WTC11 (cell line): Measurements from ENCODE around the gene LSM4. TPM values are rescaled to one million over a fixed set of nuclear protein-coding genes. Genes with fewer than 3 reads are reported as not detected.

ENCODE experiments used
- ATAC-seq: fragments of 200-7000 bp; cut with Tn5 transposase; 2 replicates; pipeline ENCODE4 v1.10.0; 2021; ENCODE audit warnings: mild to moderate bottlenecking, moderate library complexity
- CTCF ChIA-PET: fragments of 300-600 bp; sonication (Branson Sonifier 250); formaldehyde crosslinking; loops from one replicate; lab custom pipeline; 2021; ENCODE audit warnings: antibody characterized with exemption; lab: Charles Lee
- POLR2A ChIA-PET: fragments of 350-600 bp; sonication (Branson Sonifier 250); formaldehyde crosslinking; loops from one replicate; lab custom pipeline; 2021; ENCODE audit warnings: antibody characterized with exemption; lab: Charles Lee
- DNase-seq: peaks from one replicate; pipeline ENCODE4 v3.0.0; 2021; ENCODE audit warnings: low spot score
- H3K27ac Mint-ChIP-seq: 2 replicates; pipeline ENCODE4 v1.8.0; 2021; ENCODE audit warnings: mixed read lengths
- H3K27me3 Mint-ChIP-seq: 2 replicates; pipeline ENCODE4 v1.8.0; 2021; ENCODE audit warnings: low read depth, mild to moderate bottlenecking, moderate library complexity, mixed read lengths
- H3K36me3 Mint-ChIP-seq: 2 replicates; pipeline ENCODE4 v1.8.0; 2021; ENCODE audit warnings: mixed read lengths
- H3K4me1 Mint-ChIP-seq: 2 replicates; pipeline ENCODE4 v1.8.0; 2022; ENCODE audit warnings: mixed read lengths
- H3K4me3 Mint-ChIP-seq: 2 replicates; pipeline ENCODE4 v1.8.0; 2021; ENCODE audit warnings: mild to moderate bottlenecking, moderate library complexity, mixed read lengths
- H3K9me3 Mint-ChIP-seq: 2 replicates; pipeline ENCODE4 v1.8.0; 2021; ENCODE audit warnings: mixed read lengths
- ATF1 ChIP-seq: sonication (generic); formaldehyde crosslinking; IDR thresholded peaks from 2 replicates; pipeline ENCODE4 v1.8.1; 2023; ENCODE audit warnings: mild to moderate bottlenecking, moderate library complexity, missing genetic modification reagents
- ETV6 ChIP-seq: sonication (generic); formaldehyde crosslinking; IDR thresholded peaks from 2 replicates; pipeline ENCODE4 v1.8.1; 2022; ENCODE audit warnings: mild to moderate bottlenecking, missing genetic modification reagents
- FOXK1 ChIP-seq: sonication (generic); formaldehyde crosslinking; IDR thresholded peaks from 2 replicates; pipeline ENCODE4 v1.8.0; 2022; ENCODE audit warnings: mild to moderate bottlenecking, moderate library complexity, missing genetic modification reagents
- FOXP1 ChIP-seq: sonication (generic); formaldehyde crosslinking; IDR thresholded peaks from 2 replicates; pipeline ENCODE4 v1.8.0; 2022; ENCODE audit warnings: missing genetic modification reagents, mild to moderate bottlenecking, moderate library complexity, borderline replicate concordance
- GRHL2 ChIP-seq: fragments of 250-450 bp; sonication (Bioruptor Pico); IDR thresholded peaks from 2 replicates; pipeline ENCODE4 v1.8.0; 2022; ENCODE audit warnings: mild to moderate bottlenecking, moderate library complexity; ENCODE audit not compliant: insufficient replicate concordance, severe bottlenecking
- GTF2I ChIP-seq: fragments of 250-450 bp; sonication (Bioruptor Pico); conservative IDR thresholded peaks from 2 replicates; pipeline ENCODE4 v1.4.0; 2021; ENCODE audit warnings: mild to moderate bottlenecking
- JAZF1 ChIP-seq: fragments of 250-450 bp; sonication (Bioruptor Pico); IDR thresholded peaks from 2 replicates; pipeline ENCODE4 v1.9.0; 2021; ENCODE audit warnings: moderate library complexity, mild to moderate bottlenecking, inconsistent platforms
- MAX ChIP-seq: sonication (generic); formaldehyde crosslinking; IDR thresholded peaks from 2 replicates; pipeline ENCODE4 v1.8.0; 2022; ENCODE audit warnings: mild to moderate bottlenecking, missing genetic modification reagents
- MYBL2 ChIP-seq: sonication (generic); formaldehyde crosslinking; IDR thresholded peaks from 2 replicates; pipeline ENCODE4 v1.8.1; 2023; ENCODE audit warnings: mild to moderate bottlenecking, moderate library complexity, missing genetic modification reagents
- NFYB ChIP-seq: sonication (generic); formaldehyde crosslinking; conservative IDR thresholded peaks from 2 replicates; pipeline ENCODE4 v1.8.0; 2022; ENCODE audit warnings: low read depth, missing genetic modification reagents
- SMAD3 ChIP-seq: sonication (generic); formaldehyde crosslinking; IDR thresholded peaks from 2 replicates; pipeline ENCODE4 v1.8.0; 2022; ENCODE audit warnings: missing genetic modification reagents, mild to moderate bottlenecking, borderline replicate concordance
- TEAD1 ChIP-seq: sonication (generic); formaldehyde crosslinking; IDR thresholded peaks from 2 replicates; pipeline ENCODE4 v1.8.0; 2022; ENCODE audit warnings: mild to moderate bottlenecking, missing genetic modification reagents
- ZMAT4 ChIP-seq: fragments of 250-450 bp; sonication (Bioruptor Pico); IDR thresholded peaks from 2 replicates; pipeline ENCODE4 v1.9.0; 2021; ENCODE audit warnings: mild to moderate bottlenecking
- ZNF263 ChIP-seq: sonication (generic); formaldehyde crosslinking; IDR thresholded peaks from 2 replicates; pipeline ENCODE4 v1.8.1; 2022; ENCODE audit warnings: low read depth, mild to moderate bottlenecking, moderate library complexity, missing genetic modification reagents
- ZNF423 ChIP-seq: fragments of 250-450 bp; sonication (Bioruptor Pico); IDR thresholded peaks from 2 replicates; pipeline ENCODE4 v2.1.2; 2022; ENCODE audit warnings: mild to moderate bottlenecking, moderate library complexity
- total RNA-seq: library from RNA; stranded (reverse); gene quantifications from 3 replicates; pipeline ENCODE4 v1.2.3, GENCODE V29; 2021
- TF ChIP-seq, protein P1 (sequence below): sonication (generic); formaldehyde crosslinking; IDR thresholded peaks from 2 replicates; pipeline ENCODE4 v1.8.0; 2022; ENCODE audit warnings: missing genetic modification reagents
- TF ChIP-seq, protein P2 (sequence below): sonication (generic); formaldehyde crosslinking; IDR thresholded peaks from 2 replicates; pipeline ENCODE4 v1.8.0; 2023; ENCODE audit warnings: missing genetic modification reagents, mild to moderate bottlenecking, borderline replicate concordance
- TF ChIP-seq, protein P3 (sequence below): sonication (generic); formaldehyde crosslinking; IDR thresholded peaks from 2 replicates; pipeline ENCODE4 v1.8.0; 2023; ENCODE audit warnings: missing genetic modification reagents
- TF ChIP-seq, protein P4 (sequence below): sonication (generic); formaldehyde crosslinking; IDR thresholded peaks from 2 replicates; pipeline ENCODE4 v1.8.0; 2023; ENCODE audit warnings: mild to moderate bottlenecking, missing genetic modification reagents

Gene LSM4
- total RNA-seq, 1 experiment from 2014 or later, result 373 TPM

DNA sequence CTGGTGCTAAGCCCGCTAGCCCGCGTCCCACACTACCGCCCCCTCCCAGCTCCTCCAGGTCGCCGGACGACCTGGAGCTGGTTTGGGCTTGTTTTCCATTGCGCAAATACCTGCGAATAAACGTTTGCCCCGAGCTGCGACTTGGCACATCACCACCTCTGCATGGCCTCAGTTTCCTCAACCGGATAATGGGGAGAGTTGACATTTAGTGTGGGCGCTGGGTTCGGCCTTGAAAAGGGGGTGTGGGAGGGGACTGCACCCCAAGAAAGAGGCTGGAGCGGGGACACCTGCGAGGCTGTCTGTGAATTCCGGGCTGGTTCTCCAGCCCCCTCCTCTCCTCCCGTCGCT, 30.4 kb downstream of the LSM4 start:
- CTCF ChIA-PET, result interaction anchor here (0.6 to 3.5 kb wide), 23 partner anchors 10 to 354 kb away, joined by 3 to 102 read pairs (median 6); partner anchors contain the start of genes GDF15, IQCN, JUND and LSM4
- DNase-seq, result peak; percentile 56
- POLR2A ChIA-PET, result interaction anchor here (0.8 to 3.1 kb wide), 12 partner anchors 9 to 124 kb away, joined by 3 to 200 read pairs (median 4); partner anchors contain the start of genes GDF15, JUND and LSM4
- H3K36me3 Mint-ChIP-seq, result no peaks in the 10 kb centered on the region
- peak overlapping the region; percentile 83 for H3K4me3 Mint-ChIP-seq
- H3K9me3 Mint-ChIP-seq, result no peaks in the 10 kb centered on the region
- H3K4me1 Mint-ChIP-seq, result peaks cover 46% of the 10 kb centered on the region
- H3K27me3 Mint-ChIP-seq, result no peaks in the 10 kb centered on the region; the same call in 1 of the 2 replicates
- peak; percentile 3 for ATAC-seq
- no peak for TF ChIP-seq ZMAT4 (CRISPR knock-in tag)
- TF ChIP-seq GTF2I (CRISPR knock-in tag), result peak; percentile 86
- TF ChIP-seq, all 79 proteins: peak for 1
- H3K27ac Mint-ChIP-seq, result peak overlapping the region; percentile 93

DNA sequence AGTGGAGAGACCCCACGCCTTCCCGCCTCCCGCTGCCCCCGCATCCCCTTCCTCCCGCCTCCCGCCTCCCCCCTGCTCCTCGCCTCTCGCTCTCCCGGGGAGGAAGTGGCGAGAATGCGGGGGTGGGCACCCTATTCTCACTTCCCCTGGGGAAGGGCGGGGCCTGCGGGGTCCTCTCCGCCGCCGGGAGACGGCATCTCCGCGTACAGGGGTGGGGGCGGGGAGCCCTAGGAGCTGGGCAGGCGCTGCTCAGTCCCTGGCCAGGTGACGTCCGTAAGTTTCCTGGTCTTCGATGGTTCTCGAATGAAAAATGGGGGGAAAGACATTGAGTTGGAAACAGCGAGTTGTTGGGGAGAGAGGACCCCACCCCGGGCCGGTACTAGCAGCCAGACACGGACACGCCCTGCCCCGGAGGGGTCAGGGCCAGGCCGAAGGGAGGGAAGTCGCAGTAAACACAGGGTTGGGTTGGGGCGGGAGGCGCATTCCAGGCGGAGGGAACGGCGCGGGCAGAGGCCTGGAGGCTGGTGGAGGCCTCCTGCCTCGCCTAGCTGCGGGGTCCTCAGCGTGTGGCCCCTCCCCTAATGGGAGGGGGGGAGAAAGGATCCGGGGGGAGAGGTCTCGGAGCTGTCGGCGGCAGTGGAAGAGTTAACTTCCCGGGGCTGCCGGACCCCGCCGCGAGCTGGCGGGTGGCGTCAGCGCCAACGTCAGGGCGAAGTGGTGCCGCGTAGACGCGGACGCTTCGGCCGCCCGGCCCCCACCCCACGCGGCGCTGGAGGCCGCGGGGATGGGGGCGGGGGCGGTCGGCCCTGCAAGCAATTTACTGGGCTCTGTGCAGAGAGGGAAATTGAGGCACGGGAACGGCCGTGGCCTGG, 31.1 kb downstream of the LSM4 start:
- ChIA-PET POLR2A (interaction anchor here (1.0 to 3.1 kb wide), 8 partner anchors 12 to 94 kb away, joined by 3 to 200 read pairs (median 8); partner anchors contain the start of genes GDF15, JUND and LSM4), CTCF (interaction anchor here (0.7 to 3.5 kb wide), 16 partner anchors 10 to 354 kb away, joined by 3 to 102 read pairs (median 11); partner anchors contain the start of genes GDF15, JUND, LSM4 and SSBP4)
- DNase-seq (peak; percentile 73), ATAC-seq (peak; percentile 14)
- H3K27ac Mint-ChIP-seq, result peak overlapping the region; percentile 99
- peaks cover 3% of the 10 kb centered on the region; the same call in 1 of the 2 replicates for H3K27me3 Mint-ChIP-seq
- H3K9me3 Mint-ChIP-seq, result no peaks in the 10 kb centered on the region
- H3K4me3 Mint-ChIP-seq, result peak overlapping the region; percentile 83
- peaks cover 48% of the 10 kb centered on the region for H3K4me1 Mint-ChIP-seq
- H3K36me3 Mint-ChIP-seq, result no peaks in the 10 kb centered on the region
- TF ChIP-seq ZNF423 (peak; percentile 97), ATF1 (0 out of 2 replicates have a peak, but pooled peaks have one; percentile 38), ETV6 (CRISPR knock-in tag) (peak; percentile 76), GTF2I (CRISPR knock-in tag) (0 out of 2 replicates have a peak, but pooled peaks have one; percentile 9), MAX (CRISPR knock-in tag) (peak; percentile 55; the same call in 1 of the 2 replicates), NFYB (CRISPR knock-in tag) (no peak), FOXK1 (CRISPR knock-in tag) (peak; percentile 81), TEAD1 (peak; percentile 25; the same call in 1 of the 2 replicates), GRHL2 (no peak), ZNF263 (CRISPR knock-in tag) (no peak), SMAD3 (no peak), FOXP1 (CRISPR knock-in tag) (0 out of 2 replicates have a peak, but pooled peaks have one; percentile 34), JAZF1 (CRISPR knock-in tag) (no peak), MYBL2 (CRISPR knock-in tag) (0 out of 2 replicates have a peak, but pooled peaks have one; percentile 8)
- TF ChIP-seq, protein P1, sequence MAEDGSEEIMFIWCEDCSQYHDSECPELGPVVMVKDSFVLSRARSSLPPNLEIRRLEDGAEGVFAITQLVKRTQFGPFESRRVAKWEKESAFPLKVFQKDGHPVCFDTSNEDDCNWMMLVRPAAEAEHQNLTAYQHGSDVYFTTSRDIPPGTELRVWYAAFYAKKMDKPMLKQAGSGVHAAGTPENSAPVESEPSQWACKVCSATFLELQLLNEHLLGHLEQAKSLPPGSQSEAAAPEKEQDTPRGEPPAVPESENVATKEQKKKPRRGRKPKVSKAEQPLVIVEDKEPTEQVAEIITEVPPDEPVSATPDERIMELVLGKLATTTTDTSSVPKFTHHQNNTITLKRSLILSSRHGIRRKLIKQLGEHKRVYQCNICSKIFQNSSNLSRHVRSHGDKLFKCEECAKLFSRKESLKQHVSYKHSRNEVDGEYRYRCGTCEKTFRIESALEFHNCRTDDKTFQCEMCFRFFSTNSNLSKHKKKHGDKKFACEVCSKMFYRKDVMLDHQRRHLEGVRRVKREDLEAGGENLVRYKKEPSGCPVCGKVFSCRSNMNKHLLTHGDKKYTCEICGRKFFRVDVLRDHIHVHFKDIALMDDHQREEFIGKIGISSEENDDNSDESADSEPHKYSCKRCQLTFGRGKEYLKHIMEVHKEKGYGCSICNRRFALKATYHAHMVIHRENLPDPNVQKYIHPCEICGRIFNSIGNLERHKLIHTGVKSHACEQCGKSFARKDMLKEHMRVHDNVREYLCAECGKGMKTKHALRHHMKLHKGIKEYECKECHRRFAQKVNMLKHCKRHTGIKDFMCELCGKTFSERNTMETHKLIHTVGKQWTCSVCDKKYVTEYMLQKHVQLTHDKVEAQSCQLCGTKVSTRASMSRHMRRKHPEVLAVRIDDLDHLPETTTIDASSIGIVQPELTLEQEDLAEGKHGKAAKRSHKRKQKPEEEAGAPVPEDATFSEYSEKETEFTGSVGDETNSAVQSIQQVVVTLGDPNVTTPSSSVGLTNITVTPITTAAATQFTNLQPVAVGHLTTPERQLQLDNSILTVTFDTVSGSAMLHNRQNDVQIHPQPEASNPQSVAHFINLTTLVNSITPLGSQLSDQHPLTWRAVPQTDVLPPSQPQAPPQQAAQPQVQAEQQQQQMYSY, result peak; percentile 3; the same call in 1 of the 2 replicates
- TF ChIP-seq, protein P2, sequence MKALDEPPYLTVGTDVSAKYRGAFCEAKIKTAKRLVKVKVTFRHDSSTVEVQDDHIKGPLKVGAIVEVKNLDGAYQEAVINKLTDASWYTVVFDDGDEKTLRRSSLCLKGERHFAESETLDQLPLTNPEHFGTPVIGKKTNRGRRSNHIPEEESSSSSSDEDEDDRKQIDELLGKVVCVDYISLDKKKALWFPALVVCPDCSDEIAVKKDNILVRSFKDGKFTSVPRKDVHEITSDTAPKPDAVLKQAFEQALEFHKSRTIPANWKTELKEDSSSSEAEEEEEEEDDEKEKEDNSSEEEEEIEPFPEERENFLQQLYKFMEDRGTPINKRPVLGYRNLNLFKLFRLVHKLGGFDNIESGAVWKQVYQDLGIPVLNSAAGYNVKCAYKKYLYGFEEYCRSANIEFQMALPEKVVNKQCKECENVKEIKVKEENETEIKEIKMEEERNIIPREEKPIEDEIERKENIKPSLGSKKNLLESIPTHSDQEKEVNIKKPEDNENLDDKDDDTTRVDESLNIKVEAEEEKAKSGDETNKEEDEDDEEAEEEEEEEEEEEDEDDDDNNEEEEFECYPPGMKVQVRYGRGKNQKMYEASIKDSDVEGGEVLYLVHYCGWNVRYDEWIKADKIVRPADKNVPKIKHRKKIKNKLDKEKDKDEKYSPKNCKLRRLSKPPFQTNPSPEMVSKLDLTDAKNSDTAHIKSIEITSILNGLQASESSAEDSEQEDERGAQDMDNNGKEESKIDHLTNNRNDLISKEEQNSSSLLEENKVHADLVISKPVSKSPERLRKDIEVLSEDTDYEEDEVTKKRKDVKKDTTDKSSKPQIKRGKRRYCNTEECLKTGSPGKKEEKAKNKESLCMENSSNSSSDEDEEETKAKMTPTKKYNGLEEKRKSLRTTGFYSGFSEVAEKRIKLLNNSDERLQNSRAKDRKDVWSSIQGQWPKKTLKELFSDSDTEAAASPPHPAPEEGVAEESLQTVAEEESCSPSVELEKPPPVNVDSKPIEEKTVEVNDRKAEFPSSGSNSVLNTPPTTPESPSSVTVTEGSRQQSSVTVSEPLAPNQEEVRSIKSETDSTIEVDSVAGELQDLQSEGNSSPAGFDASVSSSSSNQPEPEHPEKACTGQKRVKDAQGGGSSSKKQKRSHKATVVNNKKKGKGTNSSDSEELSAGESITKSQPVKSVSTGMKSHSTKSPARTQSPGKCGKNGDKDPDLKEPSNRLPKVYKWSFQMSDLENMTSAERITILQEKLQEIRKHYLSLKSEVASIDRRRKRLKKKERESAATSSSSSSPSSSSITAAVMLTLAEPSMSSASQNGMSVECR, result 0 out of 2 replicates have a peak, but pooled peaks have one; percentile 87
- TF ChIP-seq, protein P3, sequence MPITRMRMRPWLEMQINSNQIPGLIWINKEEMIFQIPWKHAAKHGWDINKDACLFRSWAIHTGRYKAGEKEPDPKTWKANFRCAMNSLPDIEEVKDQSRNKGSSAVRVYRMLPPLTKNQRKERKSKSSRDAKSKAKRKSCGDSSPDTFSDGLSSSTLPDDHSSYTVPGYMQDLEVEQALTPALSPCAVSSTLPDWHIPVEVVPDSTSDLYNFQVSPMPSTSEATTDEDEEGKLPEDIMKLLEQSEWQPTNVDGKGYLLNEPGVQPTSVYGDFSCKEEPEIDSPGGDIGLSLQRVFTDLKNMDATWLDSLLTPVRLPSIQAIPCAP (CRISPR knock-in tag), result no peak
- TF ChIP-seq, protein P4, sequence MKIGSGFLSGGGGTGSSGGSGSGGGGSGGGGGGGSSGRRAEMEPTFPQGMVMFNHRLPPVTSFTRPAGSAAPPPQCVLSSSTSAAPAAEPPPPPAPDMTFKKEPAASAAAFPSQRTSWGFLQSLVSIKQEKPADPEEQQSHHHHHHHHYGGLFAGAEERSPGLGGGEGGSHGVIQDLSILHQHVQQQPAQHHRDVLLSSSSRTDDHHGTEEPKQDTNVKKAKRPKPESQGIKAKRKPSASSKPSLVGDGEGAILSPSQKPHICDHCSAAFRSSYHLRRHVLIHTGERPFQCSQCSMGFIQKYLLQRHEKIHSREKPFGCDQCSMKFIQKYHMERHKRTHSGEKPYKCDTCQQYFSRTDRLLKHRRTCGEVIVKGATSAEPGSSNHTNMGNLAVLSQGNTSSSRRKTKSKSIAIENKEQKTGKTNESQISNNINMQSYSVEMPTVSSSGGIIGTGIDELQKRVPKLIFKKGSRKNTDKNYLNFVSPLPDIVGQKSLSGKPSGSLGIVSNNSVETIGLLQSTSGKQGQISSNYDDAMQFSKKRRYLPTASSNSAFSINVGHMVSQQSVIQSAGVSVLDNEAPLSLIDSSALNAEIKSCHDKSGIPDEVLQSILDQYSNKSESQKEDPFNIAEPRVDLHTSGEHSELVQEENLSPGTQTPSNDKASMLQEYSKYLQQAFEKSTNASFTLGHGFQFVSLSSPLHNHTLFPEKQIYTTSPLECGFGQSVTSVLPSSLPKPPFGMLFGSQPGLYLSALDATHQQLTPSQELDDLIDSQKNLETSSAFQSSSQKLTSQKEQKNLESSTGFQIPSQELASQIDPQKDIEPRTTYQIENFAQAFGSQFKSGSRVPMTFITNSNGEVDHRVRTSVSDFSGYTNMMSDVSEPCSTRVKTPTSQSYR (CRISPR knock-in tag), result peak; percentile 57; the same call in 1 of the 2 replicates
